Gastroesophageal sphincter (tissue), 3 donors: ENCODE results near the gene SLC6A9.

Experiments used
- EP300 ChIP-seq: sonication (generic); formaldehyde crosslinking; IDR thresholded peaks from one replicate; pipeline ENCODE4 v1.6.1; 2017; ENCODE audit warnings: antibody characterized with exemption, mild to moderate bottlenecking
- POLR2A ChIP-seq, 2 donors: fragments of 450-650 bp; IDR thresholded peaks; one replicate each; pipeline ENCODE4 v1.6.1; 2017; ENCODE audit warnings: antibody characterized with exemption in 2 of 2, mild to moderate bottlenecking in 2 of 2, moderate library complexity in 1 of 2
- POLR2AphosphoS5 ChIP-seq: sonication (generic); formaldehyde crosslinking; IDR thresholded peaks from one replicate; pipeline ENCODE4 v1.6.1; 2017; ENCODE audit warnings: antibody characterized with exemption
- TF ChIP-seq, protein P1 (sequence below), 4 experiments: fragments of 200-600 bp in 2 of 4; fragments of 450-650 bp in 2 of 4; sonication (generic) in 1 of 4; IDR thresholded peaks; one replicate each; pipeline ENCODE4 v1.5.1; 2017 to 2019; ENCODE audit warnings: antibody characterized with exemption in 4 of 4, mild to moderate bottlenecking in 2 of 4, moderate library complexity in 2 of 4

DNA sequence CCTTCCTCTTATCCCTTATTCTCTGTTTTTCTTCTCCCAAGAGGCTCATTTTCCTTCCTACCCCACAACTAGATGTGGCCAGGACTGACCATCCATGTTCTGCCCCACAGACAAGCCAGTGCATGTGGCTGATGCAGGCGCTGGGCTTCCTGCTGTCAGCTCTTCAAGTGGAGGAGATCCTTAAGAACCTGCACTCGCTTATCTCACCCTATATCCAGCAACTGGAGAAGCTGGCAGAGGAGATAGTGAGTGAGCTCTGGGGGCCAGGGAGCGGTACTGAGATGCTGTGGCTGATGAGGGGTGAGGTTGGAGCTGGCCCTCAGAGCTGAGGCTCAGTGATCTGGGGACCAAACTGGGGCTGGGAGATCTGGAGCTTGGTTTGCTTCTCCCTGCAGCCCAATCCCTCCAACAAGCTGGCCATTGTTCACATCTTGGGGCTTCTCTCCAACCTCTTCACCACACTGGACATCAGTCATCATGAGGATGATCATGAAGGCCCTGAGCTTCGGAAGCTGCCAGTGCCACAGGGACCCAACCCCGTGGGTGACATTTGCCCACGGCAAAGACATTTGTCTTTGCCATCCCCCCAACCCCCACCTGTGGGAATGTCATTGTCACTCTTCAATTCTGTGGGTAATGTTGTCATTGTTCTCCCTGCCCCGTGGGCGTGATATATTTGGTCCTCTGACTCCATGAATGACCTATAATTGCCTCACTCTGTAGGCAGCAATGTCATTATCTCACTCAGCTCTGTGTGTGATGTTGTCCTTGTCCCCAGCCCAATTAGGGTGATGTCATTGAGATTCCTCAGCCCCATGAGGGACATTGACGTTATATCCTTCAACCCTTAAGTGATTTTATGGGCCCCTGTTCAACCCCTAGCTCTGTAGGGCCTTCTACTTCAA is 72.7 kb downstream of the SLC6A9 start:
- TF ChIP-seq, protein P1, sequence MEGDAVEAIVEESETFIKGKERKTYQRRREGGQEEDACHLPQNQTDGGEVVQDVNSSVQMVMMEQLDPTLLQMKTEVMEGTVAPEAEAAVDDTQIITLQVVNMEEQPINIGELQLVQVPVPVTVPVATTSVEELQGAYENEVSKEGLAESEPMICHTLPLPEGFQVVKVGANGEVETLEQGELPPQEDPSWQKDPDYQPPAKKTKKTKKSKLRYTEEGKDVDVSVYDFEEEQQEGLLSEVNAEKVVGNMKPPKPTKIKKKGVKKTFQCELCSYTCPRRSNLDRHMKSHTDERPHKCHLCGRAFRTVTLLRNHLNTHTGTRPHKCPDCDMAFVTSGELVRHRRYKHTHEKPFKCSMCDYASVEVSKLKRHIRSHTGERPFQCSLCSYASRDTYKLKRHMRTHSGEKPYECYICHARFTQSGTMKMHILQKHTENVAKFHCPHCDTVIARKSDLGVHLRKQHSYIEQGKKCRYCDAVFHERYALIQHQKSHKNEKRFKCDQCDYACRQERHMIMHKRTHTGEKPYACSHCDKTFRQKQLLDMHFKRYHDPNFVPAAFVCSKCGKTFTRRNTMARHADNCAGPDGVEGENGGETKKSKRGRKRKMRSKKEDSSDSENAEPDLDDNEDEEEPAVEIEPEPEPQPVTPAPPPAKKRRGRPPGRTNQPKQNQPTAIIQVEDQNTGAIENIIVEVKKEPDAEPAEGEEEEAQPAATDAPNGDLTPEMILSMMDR (IDR thresholded peaks at IDR 0.05): no peak
- no peak for TF ChIP-seq EP300
- no peak for TF ChIP-seq POLR2AphosphoS5
- TF ChIP-seq POLR2A (IDR thresholded peaks at IDR 0.05): no peak
